Effector CD8-positive, alpha-beta T cell (primary cell): ENCODE measurements around the gene ZNF296.

ENCODE experiments used
- DNase-seq: peaks from one replicate; lab custom pipeline; 2025; lab: John Stamatoyannopoulos, UW

Gene ZNF296

GRCh38 chr19:45058622-45059159 is 17.6 kb downstream of the ZNF296 start:
- DNase-seq = no peak

- DNase-seq = no peak
These were observed 18.8 kb downstream of the ZNF296 start for GRCh38 chr19:45057444-45057843.

- no peak for DNase-seq
These were observed 19.4 kb downstream of the ZNF296 start for GRCh38 chr19:45056831-45057230.

GRCh38 chr19:45051929-45052579 is 24.2 kb downstream of the ZNF296 start:
- no peak for DNase-seq

GRCh38 chr19:45050036-45050435 is 26.2 kb downstream of the ZNF296 start:
- no peak for DNase-seq

- no peak for DNase-seq
These were observed 27.1 kb downstream of the ZNF296 start for GRCh38 chr19:45049073-45049736.

GRCh38 chr19:45047188-45047797 is 29.0 kb downstream of the ZNF296 start:
- no peak for DNase-seq

- no peak for DNase-seq
These were observed 29.9 kb downstream of the ZNF296 start for GRCh38 chr19:45046355-45046754.

GRCh38 chr19:45045671-45046353 is 30.5 kb downstream of the ZNF296 start:
- DNase-seq = no peak

- DNase-seq = no peak
These were observed 35.2 kb downstream of the ZNF296 start for GRCh38 chr19:45041125-45041524.

GRCh38 chr19:45040059-45040771 is 36.1 kb downstream of the ZNF296 start:
- DNase-seq = no peak

GRCh38 chr19:45038931-45039893 is 37.1 kb downstream of the ZNF296 start, which contains the start of gene CLASRP:
TSS of gene CLASRP (plus strand) at chr19:45039045. CDS start at chr19:45040213, 1,168 bp downstream.
- DNase-seq = peak; percentile 82

GRCh38 chr19:45037393-45038169 is 38.7 kb downstream of the ZNF296 start:
- DNase-seq = no peak

- DNase-seq = no peak
These were observed 40.5 kb downstream of the ZNF296 start for GRCh38 chr19:45035755-45036154.

GRCh38 chr19:45032421-45032820 is 43.9 kb downstream of the ZNF296 start:
- no peak for DNase-seq

- no peak for DNase-seq
These were observed 45.5 kb downstream of the ZNF296 start for GRCh38 chr19:45030825-45031224.

- no peak for DNase-seq
These were observed 48.9 kb downstream of the ZNF296 start for GRCh38 chr19:45027371-45027770.

GRCh38 chr19:45025264-45025663 is 51.0 kb downstream of the ZNF296 start:
- DNase-seq = no peak

- no peak for DNase-seq
These were observed 53.2 kb downstream of the ZNF296 start for GRCh38 chr19:45023048-45023447.

GRCh38 chr19:45021971-45022370 is 54.3 kb downstream of the ZNF296 start:
- no peak for DNase-seq
